GM12878 (cell line): ENCODE results near the gene IL11. TPM values are rescaled to one million over a fixed set of nuclear protein-coding genes. Genes with fewer than 3 reads are reported as not detected.

Source experiments
- ATAC-seq: fragments of 200-7000 bp; cut with Tn5 transposase; 3 replicates; pipeline ENCODE4 v1.9.1; 2020; ENCODE audit warnings: mild to moderate bottlenecking, moderate library complexity
- BruUV-seq: library from RNA; stranded (reverse); fragments of 400-500 nt; replicated peaks from 2 replicates; lab custom pipeline; 2021; lab: Mats Ljungman, UMichigan
- CTCF ChIA-PET: fragments of 300-600 bp; sonication (Branson Sonifier 250); formaldehyde crosslinking; extraction: SDS; loops from one replicate; lab custom pipeline; 2021; ENCODE audit warnings: inconsistent platforms; lab: Yijun Ruan, JAX
- POLR2A ChIA-PET: fragments of 350-600 bp; formaldehyde crosslinking; extraction: SDS; loops from one replicate; lab custom pipeline; 2021; ENCODE audit warnings: inconsistent platforms; lab: Charles Lee
- RAD21 ChIA-PET: fragments of 300-600 bp; sonication (Branson Sonifier 250); formaldehyde crosslinking; loops from one replicate; lab custom pipeline; 2023; ENCODE audit warnings: antibody characterized with exemption; ENCODE audit not compliant: unreplicated experiment; lab: Charles Lee
- SMC1A ChIA-PET: fragments of 300-600 bp; sonication (Branson Sonifier 250); formaldehyde crosslinking; loops from one replicate; lab custom pipeline; 2023; ENCODE audit not compliant: unreplicated experiment, uncharacterized antibody; lab: Charles Lee
- DNase-seq: peaks from one replicate; pipeline ENCODE4 v3.0.0-alpha.2; 2011; ENCODE audit warnings: low read depth, low spot score
- FAIRE-seq: peaks from 3 replicates; lab custom pipeline; 2011; peaks lifted over from hg19 to GRCh38; lab: Jason Lieb, UNC
- H2AFZ ChIP-seq: 2 replicates; pipeline ENCODE4 v1.6.0; 2011; ENCODE audit warnings: low read depth, low read length, control low read depth; ENCODE audit not compliant: control insufficient read depth
- H3K27ac ChIP-seq: 2 replicates; pipeline ENCODE4 v1.5.1; 2011; ENCODE audit warnings: control low read depth; ENCODE audit not compliant: control insufficient read depth, insufficient read depth
- H3K27me3 ChIP-seq, 2 experiments: replicated peaks in 1 of 2; 2 replicates each; pipeline versions ENCODE4 v1.6.0 to v1.6.1; 2011; ENCODE audit warnings: low read length in 1 of 2; ENCODE audit not compliant: control insufficient read depth in 2 of 2, insufficient read depth in 2 of 2
- H3K36me3 ChIP-seq, 2 experiments: 2 replicates each; pipeline ENCODE4 v1.5.1; 2011; ENCODE audit warnings: low read length in 1 of 2; ENCODE audit not compliant: control insufficient read depth in 2 of 2, insufficient read depth in 2 of 2
- H3K4me1 ChIP-seq: 2 replicates; pipeline ENCODE4 v1.6.1; 2011; ENCODE audit warnings: mild to moderate bottlenecking, low read length, moderate library complexity, mixed read lengths; ENCODE audit not compliant: control insufficient read depth, insufficient read depth
- H3K4me2 ChIP-seq: 2 replicates; pipeline ENCODE4 v1.6.0; 2011; ENCODE audit warnings: control low read depth; ENCODE audit not compliant: control insufficient read depth, insufficient read depth
- H3K4me3 ChIP-seq: fragments of 200-600 bp; sonication (generic); 2 replicates; pipeline ENCODE4 v1.5.1; 2016
- H3K79me2 ChIP-seq: 2 replicates; pipeline ENCODE4 v1.6.0; 2011; ENCODE audit warnings: low read length; ENCODE audit not compliant: control insufficient read depth, insufficient read depth
- H3K9ac ChIP-seq: 2 replicates; pipeline ENCODE4 v1.8.0; 2011; ENCODE audit warnings: low read length, control low read depth, mixed read lengths; ENCODE audit not compliant: control insufficient read depth, insufficient read depth
- H3K9me3 ChIP-seq: replicated peaks from 3 replicates; pipeline ENCODE4 v1.5.1; 2011; ENCODE audit warnings: mild to moderate bottlenecking, low read length; ENCODE audit not compliant: control insufficient read depth, insufficient read depth
- H4K20me1 ChIP-seq: 2 replicates; pipeline ENCODE4 v1.6.0; 2011; ENCODE audit not compliant: control insufficient read depth, insufficient read depth
- CBFB ChIP-seq: IDR thresholded peaks from 2 replicates; pipeline ENCODE4 v1.6.1; 2016; ENCODE audit warnings: antibody characterized with exemption, low read depth
- CBX3 ChIP-seq: fragments of 200-600 bp; sonication (generic); IDR thresholded peaks from 2 replicates; pipeline ENCODE4 v1.6.1; 2016; ENCODE audit warnings: low read depth, borderline replicate concordance
- CBX5 ChIP-seq: sonication (generic); IDR thresholded peaks from 2 replicates; pipeline ENCODE4 v1.6.1; 2016; ENCODE audit warnings: low read depth, moderate library complexity, mild to moderate bottlenecking, inconsistent platforms
- KDM1A ChIP-seq: fragments of 200-600 bp; sonication (generic); IDR thresholded peaks from 2 replicates; pipeline ENCODE4 v1.6.1; 2016; ENCODE audit warnings: borderline replicate concordance
- MYC ChIP-seq: IDR thresholded peaks from 2 replicates; pipeline ENCODE4 v1.6.1; 2011; ENCODE audit warnings: mild to moderate bottlenecking, low read length, moderate library complexity, inconsistent platforms; ENCODE audit not compliant: insufficient read depth, insufficient replicate concordance, insufficient read length, severe bottlenecking
- PKNOX1 ChIP-seq: fragments of 450-650 bp; IDR thresholded peaks from 2 replicates; pipeline ENCODE4 v1.6.1; 2016; ENCODE audit warnings: mild to moderate bottlenecking
- POLR2A ChIP-seq: IDR thresholded peaks from 2 replicates; pipeline ENCODE4 v1.6.1; 2011; ENCODE audit warnings: low read depth, mild to moderate bottlenecking, low read length
- POLR2AphosphoS5 ChIP-seq: IDR thresholded peaks from 2 replicates; pipeline ENCODE4 v1.6.1; 2011; ENCODE audit warnings: mild to moderate bottlenecking, low read length, inconsistent platforms
- RAD21 ChIP-seq: IDR thresholded peaks from 2 replicates; pipeline ENCODE4 v1.6.1; 2011; ENCODE audit warnings: mild to moderate bottlenecking, low read depth, low read length, moderate library complexity; ENCODE audit not compliant: insufficient read depth
- SREBF2 ChIP-seq: IDR thresholded peaks from 2 replicates; pipeline ENCODE4 v1.6.1; 2012; ENCODE audit warnings: mild to moderate bottlenecking, low read length
- SRF ChIP-seq, 2 experiments: IDR thresholded peaks; 2 replicates each; pipeline ENCODE4 v1.6.1; 2011; ENCODE audit warnings: low read depth in 2 of 2, low read length in 2 of 2, mild to moderate bottlenecking in 1 of 2, moderate library complexity in 1 of 2
- WGBS: methylation state at CpG from one replicate; pipeline ENCODE4 v1.1.6; 2016; ENCODE audit warnings: low lambda C conversion rate; ENCODE audit not compliant: insufficient replicate concordance, insufficient coverage; ENCODE audit errors: missing lambda C conversion rate; 5-methylcytosine and 5-hydroxymethylcytosine counted together
- in situ Hi-C: fragments of 300-500 bp; cut with MboI; formaldehyde crosslinking; loops from 9 replicates; pipeline ENCODE4 v1.14.3; 2018; ENCODE audit warnings: mixed read lengths
- intact Hi-C: fragments of 100-400 bp; cut with micrococcal nuclease; formaldehyde crosslinking; loops from one replicate; pipeline ENCODE4 v1.14.2; 2022; ENCODE audit not compliant: unreplicated experiment
- polyA plus RNA-seq, 11 experiments: library from polyadenylated mRNA; depleted of rRNA in 4 of 11; unstranded in 6 of 11; stranded (reverse) in 5 of 11; fragments of >200 nt; fragmentation: Nextera tagmentation in 4 of 11; fragmentation: Illumina TruSeq in 1 of 11; extraction: Ambion mirVana in 4 of 11; extraction: Trizol in 1 of 11; gene quantifications; 1 replicate in 1 of 11; 2 replicates in 10 of 11; pipeline versions ENCODE4 v1.2.1 to v1.2.3, GENCODE V29; 2011 to 2016; ENCODE audit warnings: inconsistent platforms in 2 of 11, missing spikeins in 2 of 11, low read depth in 1 of 11
- total RNA-seq, 4 experiments: library from RNA; depleted of rRNA in 3 of 4; stranded (reverse); fragments of >200 nt in 3 of 4; fragmentation: Illumina TruSeq in 1 of 4; extraction: Trizol in 1 of 4; gene quantifications; 2 replicates each; pipeline versions ENCODE4 v1.2.1 to v1.2.3, GENCODE V29; 2013 to 2021

IL11 gene
- total and polyA plus RNA-seq, 10 of the 15 experiments (the other 5 are each of a cell fraction or from before 2014, with no cell fraction given) = 0.15 TPM; not detected in 9

DNA sequence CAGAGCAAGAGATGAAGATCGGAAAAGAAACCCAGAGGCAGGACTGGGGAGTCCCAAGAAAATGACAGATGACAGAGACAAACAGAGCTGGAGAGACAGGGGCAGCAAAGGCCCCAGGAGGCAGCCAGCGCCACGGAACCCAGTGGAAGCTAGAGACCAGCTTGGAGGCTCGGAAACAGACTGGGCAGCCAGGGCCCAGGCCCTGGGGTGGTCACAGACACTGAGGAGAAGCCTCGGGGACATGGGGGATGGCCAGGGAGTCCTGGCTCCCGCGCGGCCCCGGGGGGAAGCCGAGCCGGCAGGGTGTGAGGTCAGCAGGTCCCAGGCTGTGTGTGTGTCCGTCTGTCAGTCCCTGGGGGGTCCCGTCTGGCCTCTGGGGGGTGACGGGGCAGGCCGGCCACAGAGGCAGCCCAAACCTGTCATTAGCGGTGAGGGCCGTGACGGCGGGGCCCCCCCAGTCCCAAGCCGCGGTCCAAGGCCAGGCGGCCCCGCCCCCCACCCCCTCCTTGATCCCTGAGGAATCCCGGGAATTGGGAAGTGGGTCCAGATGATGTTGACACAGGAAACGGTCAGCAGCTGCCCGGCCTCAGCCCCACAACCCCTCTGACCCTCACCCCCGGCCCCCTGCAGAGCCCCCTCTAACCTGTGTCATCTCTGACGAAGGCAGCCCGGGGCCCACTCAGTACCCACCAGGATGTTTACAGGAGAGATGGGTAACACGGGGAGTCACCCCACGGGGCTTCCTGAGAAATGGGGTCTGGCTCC is 3.9 kb upstream of the IL11 start:
- TF ChIP-seq POLR2A (no peak), CBFB (no peak), CBX3 (no peak), KDM1A (no peak), MYC (no peak), PKNOX1 (no peak), SRF (IDR thresholded peaks at IDR 0.05; ENCODE audit: low read depth in 2 of 2, low read length in 2 of 2) (no peak), RAD21 (no peak), SREBF2 (no peak), CBX5 (no peak), POLR2AphosphoS5 (no peak)
- Histone ChIP-seq H3K27ac (no peak overlapping the region), H3K9ac (no peak overlapping the region), H3K4me2 (no peak overlapping the region), H4K20me1 (no peaks in the 10 kb centered on the region), H3K4me1 (no peaks in the 10 kb centered on the region), H3K79me2 (no peaks in the 10 kb centered on the region), H2AFZ (no peak overlapping the region), H3K4me3 (no peak overlapping the region), H3K9me3 (no peaks in the 10 kb centered on the region), H3K27me3 (peaks cover 3 to 4% of the 10 kb centered on the region in 2 experiments), H3K36me3 (no peaks in the 10 kb centered on the region)
- 19% methylated on average over 14 of the region's 31 CpGs for WGBS
- no peak; the same call in 2 of the 3 replicates for ATAC-seq
- ChIA-PET SMC1A (no interaction called here), CTCF (no interaction called here), RAD21 (no interaction called here), POLR2A (no interaction called here)
- FAIRE-seq = no peak
- intact Hi-C loops = no loop called here
- no TSS peak for BruUV-seq
- in situ Hi-C loops = no loop called here
- no peak for DNase-seq
